ENCODE measurements around the gene MFSD12.

MFSD12 gene

DNA sequence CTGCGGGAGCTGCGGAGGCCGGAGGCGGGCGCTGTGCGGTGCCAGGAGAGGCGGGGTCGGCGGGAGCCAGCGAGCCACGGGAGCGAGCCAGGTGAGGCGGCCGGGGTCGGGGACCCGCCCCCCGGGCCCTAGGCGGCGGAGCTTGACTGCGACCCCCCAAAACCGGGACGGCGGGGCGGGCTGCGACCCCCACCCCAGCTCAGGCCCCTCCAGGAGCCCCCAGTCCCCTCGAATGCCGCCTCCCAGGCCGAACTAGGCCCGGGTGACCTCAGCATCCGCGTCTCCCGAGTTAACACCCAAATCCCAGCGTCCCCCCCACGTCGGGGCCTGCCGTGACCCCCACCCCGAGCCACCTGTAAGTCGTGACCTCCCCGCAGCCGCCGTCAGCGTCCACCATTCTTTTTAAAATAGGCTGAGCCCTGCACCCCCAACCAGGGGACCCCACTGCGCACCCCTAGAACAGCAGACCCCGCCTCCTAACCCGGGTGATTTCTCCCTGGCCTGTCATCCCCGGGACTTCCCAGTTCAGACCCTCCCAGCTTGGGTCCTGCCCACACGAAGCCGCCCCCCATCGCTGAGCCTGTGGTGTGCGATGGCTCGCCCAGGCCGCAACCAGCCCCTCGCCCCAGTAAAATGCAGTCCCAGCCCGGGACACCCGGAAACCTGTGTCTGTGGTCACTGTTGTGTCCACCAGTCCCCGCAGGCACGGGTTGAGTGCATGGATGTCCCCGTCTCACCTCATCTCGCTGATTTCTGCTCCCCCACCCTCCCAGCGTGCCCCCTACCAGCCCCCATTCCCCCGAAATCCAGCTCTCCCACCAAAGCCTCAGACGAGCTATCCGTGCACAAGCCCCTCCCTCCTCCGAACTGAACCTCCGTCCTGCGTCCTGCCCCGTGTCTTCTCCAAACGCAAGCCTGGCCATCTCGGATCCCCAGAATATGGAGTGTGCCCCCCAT is 50.7 kb downstream of the MFSD12 start:
- Histone ChIP-seq H3K4me1 (ENCODE audit: control insufficient read depth, insufficient read depth, low read length) (peaks cover 2% of the 10 kb centered on the region; the same call in 1 of the 2 replicates), H3K9me3 (ENCODE audit: control insufficient read depth, insufficient read depth, low read depth, low read length) (no peaks in the 10 kb centered on the region), H3K36me3 (ENCODE audit: control insufficient read depth in 2 of 2, insufficient read depth in 1 of 2, low read length in 2 of 2) (peaks cover 14 to 34% of the 10 kb centered on the region in 2 experiments; a peak in 2 of 3 replicates), H3K27ac (ENCODE audit: extremely low read depth, low read depth, low read length) (peak overlapping the region; percentile 93), H3K4me3 (ENCODE audit: low read depth, low read length) (peak overlapping the region; percentile 88)
- ChIA-PET POLR2A (interaction anchor here (0.6 to 1.0 kb wide), 3 partner anchors 15 to 265 kb away, joined by 3 to 7 read pairs (median 5); partner anchors contain the start of gene RAX2), CTCF (interaction anchor here (0.8 kb wide), 1 partner anchor 34 kb away, joined by 3 read pairs; no protein-coding TSS in a partner anchor)
- TF ChIP-seq GLIS1 (tag by site-specific recombination; IDR thresholded peaks at IDR 0.05) (peak; percentile 73), GLI2 (tag by site-specific recombination; IDR thresholded peaks at IDR 0.05; ENCODE audit: borderline replicate concordance, low read depth) (no peak), ZNF350 (tag by site-specific recombination; IDR thresholded peaks at IDR 0.05) (no peak), ZFP41 (tag by site-specific recombination; IDR thresholded peaks at IDR 0.05; ENCODE audit: borderline replicate concordance) (no peak), ZNF184 (tag by site-specific recombination; IDR thresholded peaks at IDR 0.05) (no peak), ZNF169 (tag by site-specific recombination; IDR thresholded peaks at IDR 0.05) (no peak), ZNF280D (tag by site-specific recombination; IDR thresholded peaks at IDR 0.05) (no peak), ZFHX2 (tag by site-specific recombination; conservative IDR thresholded peaks at IDR 0.05) (peak; percentile 45), ZNF146 (tag by site-specific recombination; IDR thresholded peaks at IDR 0.05) (no peak), ZNF830 (tag by site-specific recombination; IDR thresholded peaks at IDR 0.05; ENCODE audit: low read depth) (no peak), EGR2 (tag by site-specific recombination; IDR thresholded peaks at IDR 0.05; ENCODE audit: low read depth) (no peak), ZNF571 (tag by site-specific recombination; IDR thresholded peaks at IDR 0.05) (no peak), ZNF600 (tag by site-specific recombination; IDR thresholded peaks at IDR 0.05) (no peak), ZBTB20 (tag by site-specific recombination; IDR thresholded peaks at IDR 0.05) (peak; percentile 64; the same call in 1 of the 2 replicates), ZNF366 (tag by site-specific recombination; conservative IDR thresholded peaks at IDR 0.05) (no peak), ZNF426 (tag by site-specific recombination; IDR thresholded peaks at IDR 0.05) (no peak), ZNF433 (tag by site-specific recombination; IDR thresholded peaks at IDR 0.05; ENCODE audit: low read depth) (no peak), ZNF701 (tag by site-specific recombination; IDR thresholded peaks at IDR 0.05) (no peak), ZNF416 (tag by site-specific recombination; IDR thresholded peaks at IDR 0.05) (no peak), ZNF837 (tag by site-specific recombination; IDR thresholded peaks at IDR 0.05) (no peak), AEBP2 (tag by site-specific recombination; IDR thresholded peaks at IDR 0.05; ENCODE audit: borderline replicate concordance) (no peak), GLIS2 (tag by site-specific recombination; IDR thresholded peaks at IDR 0.05) (peak; percentile 94), ZNF777 (tag by site-specific recombination; IDR thresholded peaks at IDR 0.05; ENCODE audit: borderline replicate concordance) (no peak), FEZF1 (tag by site-specific recombination; IDR thresholded peaks at IDR 0.05) (no peak), ZNF629 (tag by site-specific recombination; IDR thresholded peaks at IDR 0.05) (no peak; the same call in 1 of the 2 replicates), SCRT1 (tag by site-specific recombination; IDR thresholded peaks at IDR 0.05; ENCODE audit: borderline replicate concordance) (peak; percentile 43; the same call in 1 of the 2 replicates)
- TF ChIP-seq, protein P1, sequence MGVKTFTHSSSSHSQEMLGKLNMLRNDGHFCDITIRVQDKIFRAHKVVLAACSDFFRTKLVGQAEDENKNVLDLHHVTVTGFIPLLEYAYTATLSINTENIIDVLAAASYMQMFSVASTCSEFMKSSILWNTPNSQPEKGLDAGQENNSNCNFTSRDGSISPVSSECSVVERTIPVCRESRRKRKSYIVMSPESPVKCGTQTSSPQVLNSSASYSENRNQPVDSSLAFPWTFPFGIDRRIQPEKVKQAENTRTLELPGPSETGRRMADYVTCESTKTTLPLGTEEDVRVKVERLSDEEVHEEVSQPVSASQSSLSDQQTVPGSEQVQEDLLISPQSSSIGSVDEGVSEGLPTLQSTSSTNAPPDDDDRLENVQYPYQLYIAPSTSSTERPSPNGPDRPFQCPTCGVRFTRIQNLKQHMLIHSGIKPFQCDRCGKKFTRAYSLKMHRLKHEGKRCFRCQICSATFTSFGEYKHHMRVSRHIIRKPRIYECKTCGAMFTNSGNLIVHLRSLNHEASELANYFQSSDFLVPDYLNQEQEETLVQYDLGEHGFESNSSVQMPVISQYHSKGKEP (tag by site-specific recombination; IDR thresholded peaks at IDR 0.05) = no peak
- TF ChIP-seq, protein P2, sequence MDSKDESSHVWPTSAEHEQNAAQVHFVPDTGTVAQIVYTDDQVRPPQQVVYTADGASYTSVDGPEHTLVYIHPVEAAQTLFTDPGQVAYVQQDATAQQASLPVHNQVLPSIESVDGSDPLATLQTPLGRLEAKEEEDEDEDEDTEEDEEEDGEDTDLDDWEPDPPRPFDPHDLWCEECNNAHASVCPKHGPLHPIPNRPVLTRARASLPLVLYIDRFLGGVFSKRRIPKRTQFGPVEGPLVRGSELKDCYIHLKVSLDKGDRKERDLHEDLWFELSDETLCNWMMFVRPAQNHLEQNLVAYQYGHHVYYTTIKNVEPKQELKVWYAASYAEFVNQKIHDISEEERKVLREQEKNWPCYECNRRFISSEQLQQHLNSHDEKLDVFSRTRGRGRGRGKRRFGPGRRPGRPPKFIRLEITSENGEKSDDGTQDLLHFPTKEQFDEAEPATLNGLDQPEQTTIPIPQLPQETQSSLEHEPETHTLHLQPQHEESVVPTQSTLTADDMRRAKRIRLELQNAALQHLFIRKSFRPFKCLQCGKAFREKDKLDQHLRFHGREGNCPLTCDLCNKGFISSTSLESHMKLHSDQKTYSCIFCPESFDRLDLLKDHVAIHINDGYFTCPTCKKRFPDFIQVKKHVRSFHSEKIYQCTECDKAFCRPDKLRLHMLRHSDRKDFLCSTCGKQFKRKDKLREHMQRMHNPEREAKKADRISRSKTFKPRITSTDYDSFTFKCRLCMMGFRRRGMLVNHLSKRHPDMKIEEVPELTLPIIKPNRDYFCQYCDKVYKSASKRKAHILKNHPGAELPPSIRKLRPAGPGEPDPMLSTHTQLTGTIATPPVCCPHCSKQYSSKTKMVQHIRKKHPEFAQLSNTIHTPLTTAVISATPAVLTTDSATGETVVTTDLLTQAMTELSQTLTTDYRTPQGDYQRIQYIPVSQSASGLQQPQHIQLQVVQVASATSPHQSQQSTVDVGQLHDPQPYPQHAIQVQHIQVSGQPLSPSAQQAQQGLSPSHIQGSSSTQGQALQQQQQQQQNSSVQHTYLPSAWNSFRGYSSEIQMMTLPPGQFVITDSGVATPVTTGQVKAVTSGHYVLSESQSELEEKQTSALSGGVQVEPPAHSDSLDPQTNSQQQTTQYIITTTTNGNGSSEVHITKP (tag by site-specific recombination; IDR thresholded peaks at IDR 0.05) = no peak

Data from HEK293 (cell line).